DOHH2 (cell line): ENCODE measurements around the gene STIM2.

Experiments used
- H3F3A ChIP-seq: fragments of 200-600 bp; sonication (generic), shearing (Covaris generic); 2 replicates; pipeline ENCODE4 v1.6.0; 2016; ENCODE audit warnings: antibody characterized with exemption, mild to moderate bottlenecking; ENCODE audit not compliant: control insufficient read depth, insufficient read depth
- H3K27ac ChIP-seq: fragments of 200-600 bp; sonication (generic); 2 replicates; pipeline ENCODE4 v1.5.1; 2014; ENCODE audit warnings: low read depth, mild to moderate bottlenecking, low read length, moderate library complexity
- H3K27me3 ChIP-seq: fragments of 200-600 bp; sonication (generic); 2 replicates; pipeline ENCODE4 v1.6.1; 2014; ENCODE audit warnings: mild to moderate bottlenecking, low read length, mixed read lengths; ENCODE audit not compliant: control insufficient read depth
- H3K36me3 ChIP-seq: fragments of 200-600 bp; sonication (generic); 2 replicates; pipeline ENCODE4 v1.6.1; 2014; ENCODE audit warnings: mild to moderate bottlenecking, low read length, moderate library complexity, mixed read lengths; ENCODE audit not compliant: control insufficient read depth
- H3K4me1 ChIP-seq: fragments of 200-600 bp; sonication (generic); 2 replicates; pipeline ENCODE4 v1.6.1; 2014; ENCODE audit warnings: mild to moderate bottlenecking, low read length, mixed read lengths; ENCODE audit not compliant: control insufficient read depth
- H3K4me2 ChIP-seq: fragments of 200-600 bp; sonication (generic); 2 replicates; pipeline ENCODE4 v1.6.0; 2014; ENCODE audit warnings: mild to moderate bottlenecking, low read length, moderate library complexity
- H3K4me3 ChIP-seq: fragments of 200-600 bp; sonication (generic); 2 replicates; pipeline ENCODE4 v1.5.1; 2014; ENCODE audit warnings: mild to moderate bottlenecking, low read length, mixed read lengths
- H3K79me2 ChIP-seq: fragments of 200-600 bp; sonication (generic); 2 replicates; pipeline ENCODE4 v1.6.1; 2014; ENCODE audit warnings: mild to moderate bottlenecking, low read length, mixed read lengths; ENCODE audit not compliant: control insufficient read depth
- H3K9me2 ChIP-seq: fragments of 200-600 bp; sonication (generic); replicated peaks from 2 replicates; pipeline ENCODE4 v1.6.1; 2014; ENCODE audit warnings: mild to moderate bottlenecking, low read length, mixed read lengths; ENCODE audit not compliant: control insufficient read depth
- H3K9me3 ChIP-seq: fragments of 200-600 bp; sonication (generic); 2 replicates; pipeline ENCODE4 v1.6.1; 2014; ENCODE audit warnings: antibody characterized with exemption, low read length, mixed read lengths; ENCODE audit not compliant: control insufficient read depth, insufficient read depth
- H4K20me1 ChIP-seq: fragments of 200-600 bp; sonication (generic); 2 replicates; pipeline ENCODE4 v1.6.0; 2014; ENCODE audit warnings: low read depth, mild to moderate bottlenecking, antibody characterized with exemption, low read length, moderate library complexity; ENCODE audit not compliant: control insufficient read depth, insufficient read depth
- EZH2phosphoT487 ChIP-seq: fragments of 200-600 bp; sonication (generic); IDR thresholded peaks from 2 replicates; pipeline ENCODE4 v1.6.1; 2017; ENCODE audit warnings: borderline replicate concordance, mild to moderate bottlenecking, antibody characterized with exemption, low read length, moderate library complexity, mixed read lengths
- TF ChIP-seq, protein P1 (sequence below): fragments of 200-600 bp; sonication (generic); IDR thresholded peaks from one replicate; pipeline ENCODE4 v1.5.1; 2014; ENCODE audit warnings: antibody characterized with exemption, mild to moderate bottlenecking, low read depth, low read length; ENCODE audit not compliant: poor library complexity, severe bottlenecking

STIM2 gene

GRCh38 chr4:26942871-26943270 lies 82.2 kb downstream of the STIM2 start:
- Histone ChIP-seq H3K4me3 (no peak overlapping the region), H3K4me1 (peaks cover 15% of the 10 kb centered on the region), H3K9me2 (no peaks in the 10 kb centered on the region), H3K79me2 (peaks cover 95% of the 10 kb centered on the region), H3K4me2 (no peak overlapping the region), H3K27me3 (no peaks in the 10 kb centered on the region), H3F3A (no peaks in the 10 kb centered on the region), H3K27ac (no peak overlapping the region), H3K36me3 (peaks cover 23% of the 10 kb centered on the region; the same call in 1 of the 2 replicates), H4K20me1 (no peaks in the 10 kb centered on the region), H3K9me3 (no peaks in the 10 kb centered on the region; the same call in 1 of the 2 replicates)
- TF ChIP-seq, protein P1, sequence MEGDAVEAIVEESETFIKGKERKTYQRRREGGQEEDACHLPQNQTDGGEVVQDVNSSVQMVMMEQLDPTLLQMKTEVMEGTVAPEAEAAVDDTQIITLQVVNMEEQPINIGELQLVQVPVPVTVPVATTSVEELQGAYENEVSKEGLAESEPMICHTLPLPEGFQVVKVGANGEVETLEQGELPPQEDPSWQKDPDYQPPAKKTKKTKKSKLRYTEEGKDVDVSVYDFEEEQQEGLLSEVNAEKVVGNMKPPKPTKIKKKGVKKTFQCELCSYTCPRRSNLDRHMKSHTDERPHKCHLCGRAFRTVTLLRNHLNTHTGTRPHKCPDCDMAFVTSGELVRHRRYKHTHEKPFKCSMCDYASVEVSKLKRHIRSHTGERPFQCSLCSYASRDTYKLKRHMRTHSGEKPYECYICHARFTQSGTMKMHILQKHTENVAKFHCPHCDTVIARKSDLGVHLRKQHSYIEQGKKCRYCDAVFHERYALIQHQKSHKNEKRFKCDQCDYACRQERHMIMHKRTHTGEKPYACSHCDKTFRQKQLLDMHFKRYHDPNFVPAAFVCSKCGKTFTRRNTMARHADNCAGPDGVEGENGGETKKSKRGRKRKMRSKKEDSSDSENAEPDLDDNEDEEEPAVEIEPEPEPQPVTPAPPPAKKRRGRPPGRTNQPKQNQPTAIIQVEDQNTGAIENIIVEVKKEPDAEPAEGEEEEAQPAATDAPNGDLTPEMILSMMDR: no peak
- TF ChIP-seq EZH2phosphoT487: no peak

- Histone ChIP-seq H3K79me2 (peaks cover 96% of the 10 kb centered on the region), H4K20me1 (no peaks in the 10 kb centered on the region)
- no peak for TF ChIP-seq EZH2phosphoT487
- TF ChIP-seq, protein P1: no peak
Observed at GRCh38 chr4:26943391-26943790, 82.8 kb downstream of the STIM2 start.

GRCh38 chr4:26945794-26946193 lies 85.2 kb downstream of the STIM2 start:
- Histone ChIP-seq H3K4me3 (no peak overlapping the region), H3K9me2 (no peaks in the 10 kb centered on the region), H4K20me1 (no peaks in the 10 kb centered on the region), H3F3A (no peaks in the 10 kb centered on the region), H3K4me1 (peaks cover 12% of the 10 kb centered on the region), H3K4me2 (no peak overlapping the region), H3K27ac (no peak overlapping the region), H3K27me3 (no peaks in the 10 kb centered on the region), H3K9me3 (no peaks in the 10 kb centered on the region; the same call in 1 of the 2 replicates), H3K79me2 (peaks cover 94% of the 10 kb centered on the region), H3K36me3 (peaks cover 25% of the 10 kb centered on the region; the same call in 1 of the 2 replicates)
- TF ChIP-seq, protein P1: no peak
- TF ChIP-seq EZH2phosphoT487: no peak

More at GRCh38 chr4:26943391-26943790, 82.8 kb downstream of the STIM2 start:
- Histone ChIP-seq H3K4me2 (no peak overlapping the region), H3K27me3 (no peaks in the 10 kb centered on the region), H3K9me3 (no peaks in the 10 kb centered on the region; the same call in 1 of the 2 replicates), H3K4me3 (no peak overlapping the region), H3K27ac (no peak overlapping the region), H3F3A (no peaks in the 10 kb centered on the region), H3K4me1 (peaks cover 15% of the 10 kb centered on the region), H3K36me3 (peaks cover 27% of the 10 kb centered on the region; the same call in 1 of the 2 replicates), H3K9me2 (no peaks in the 10 kb centered on the region)
